CMK (cell line): ENCODE results near the gene ATG10.
"Not testable (repeated sequence)": the region's sequence is repeated elsewhere in the genome, so short reads cannot be mapped to it uniquely, and the experiment has no call there.

Experiments
- DNase-seq: peaks from one replicate; pipeline ENCODE4 v3.0.0-alpha.2; 2010; ENCODE audit warnings: low read depth

ATG10 gene

GRCh38 chr5:81982172-81982685 lies 10.4 kb downstream of the ATG10 start:
- DNase-seq, result not testable (repeated sequence)

GRCh38 chr5:81983148-81983547 lies 11.3 kb downstream of the ATG10 start:
- not testable (repeated sequence) for DNase-seq

- DNase-seq, result not testable (repeated sequence)
These were observed 11.7 kb downstream of the ATG10 start for GRCh38 chr5:81983563-81983962.

- no peak for DNase-seq
These were observed 14.3 kb downstream of the ATG10 start for GRCh38 chr5:81986126-81986525.

- no peak for DNase-seq
These were observed 17.4 kb downstream of the ATG10 start for GRCh38 chr5:81989204-81989603.

- no peak for DNase-seq
These were observed 22.9 kb downstream of the ATG10 start for GRCh38 chr5:81994679-81995078.

GRCh38 chr5:81995407-81995806 lies 23.6 kb downstream of the ATG10 start:
- DNase-seq, result no peak

- DNase-seq, result no peak
These were observed 32.7 kb downstream of the ATG10 start for GRCh38 chr5:82004511-82004910.

GRCh38 chr5:82009869-82010268 lies 38.0 kb downstream of the ATG10 start:
- DNase-seq, result not testable (repeated sequence)

- no peak for DNase-seq
These were observed 38.9 kb downstream of the ATG10 start for GRCh38 chr5:82010696-82011095.

- DNase-seq, result no peak
These were observed 39.9 kb downstream of the ATG10 start for GRCh38 chr5:82011761-82012160.

- DNase-seq, result not testable (repeated sequence)
These were observed 42.8 kb downstream of the ATG10 start for GRCh38 chr5:82014644-82015043.

GRCh38 chr5:82018462-82018861 lies 46.6 kb downstream of the ATG10 start:
- peak; percentile 45 for DNase-seq

- no peak for DNase-seq
These were observed 47.7 kb downstream of the ATG10 start for GRCh38 chr5:82019342-82020138.

- DNase-seq, result no peak
These were observed 50.7 kb downstream of the ATG10 start for GRCh38 chr5:82022499-82022898.

- DNase-seq, result no peak
These were observed 51.8 kb downstream of the ATG10 start for GRCh38 chr5:82023644-82024043.

GRCh38 chr5:82031220-82032119 lies 59.6 kb downstream of the ATG10 start:
- no peak for DNase-seq

GRCh38 chr5:82042894-82043293 lies 71.1 kb downstream of the ATG10 start:
- DNase-seq, result not testable (repeated sequence)

GRCh38 chr5:82044010-82044409 lies 72.2 kb downstream of the ATG10 start:
- DNase-seq, result no peak

- DNase-seq, result no peak
These were observed 73.9 kb downstream of the ATG10 start for GRCh38 chr5:82045554-82046275.

GRCh38 chr5:82046276-82046647 lies 74.4 kb downstream of the ATG10 start:
- DNase-seq, result no peak

- DNase-seq, result no peak
These were observed 79.1 kb downstream of the ATG10 start for GRCh38 chr5:82050955-82051354.
